ENCODE data around the gene SSRP1. TPM values are rescaled to one million over a fixed set of nuclear protein-coding genes. Genes with fewer than 3 reads are reported as not detected.

The SSRP1 gene
- total RNA-seq, 1 donor from 2014 or later: 54.0 TPM

DNA sequence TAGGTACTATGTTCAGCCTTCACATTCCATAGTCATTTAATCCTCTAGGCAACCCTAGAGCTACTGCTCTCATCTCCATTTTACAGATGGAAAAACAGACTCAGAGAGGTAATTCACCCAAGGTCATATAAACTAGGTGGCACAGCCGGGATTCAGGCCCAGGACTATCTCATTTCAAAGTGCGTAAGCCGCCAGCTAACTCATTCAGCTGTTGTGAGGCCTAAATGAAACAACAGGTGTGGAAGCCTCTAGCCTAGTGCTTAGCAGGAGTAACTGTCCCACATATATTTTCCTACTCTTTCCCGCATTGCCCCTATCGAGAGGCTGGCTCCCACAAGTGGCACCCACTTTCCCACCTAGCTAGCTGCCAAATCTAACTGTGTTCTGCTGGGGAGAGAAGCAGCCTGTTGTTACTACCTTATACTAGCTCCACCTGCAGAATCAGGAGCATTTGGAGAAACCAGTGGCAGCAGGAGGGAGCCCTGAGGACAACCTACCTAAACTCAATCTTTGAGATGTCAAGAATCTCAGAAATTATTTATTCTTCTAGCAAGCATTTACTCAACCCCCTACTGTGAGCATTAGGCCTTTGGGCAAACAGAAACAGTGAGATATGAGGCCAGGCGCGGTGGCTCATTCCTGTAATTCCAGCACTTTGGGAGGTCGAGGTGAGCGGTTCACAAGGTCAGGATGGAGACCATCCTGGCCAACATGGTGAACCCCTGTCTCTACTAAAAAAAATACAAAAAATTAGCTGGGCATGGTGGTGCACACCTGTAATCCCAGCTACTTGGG lies 24.4 kb upstream of the SSRP1 start:
- DNase-seq (ENCODE audit: low spot score): no peak

DNA sequence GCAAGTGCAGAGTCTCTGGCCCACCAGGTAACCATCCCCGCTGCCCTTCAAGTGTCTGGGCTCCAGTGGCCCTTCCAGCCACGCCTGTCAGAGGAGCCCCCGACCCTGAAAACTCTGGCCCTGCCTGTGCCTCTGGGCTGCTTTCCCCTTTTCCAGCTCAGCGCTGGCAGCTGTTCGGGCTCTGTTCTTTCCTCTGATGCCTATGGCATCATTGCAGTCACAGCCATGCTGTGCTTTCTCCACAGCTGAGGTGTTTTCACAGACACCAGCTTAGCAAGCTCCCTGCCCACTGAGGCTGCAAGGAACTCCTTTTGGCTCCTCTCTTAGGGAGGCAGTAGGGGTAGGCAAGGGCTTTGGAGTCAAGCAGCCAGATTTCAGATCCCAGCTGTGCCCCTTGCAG lies 23.7 kb upstream of the SSRP1 start:
- no peak for DNase-seq (ENCODE audit: low spot score)

DNA sequence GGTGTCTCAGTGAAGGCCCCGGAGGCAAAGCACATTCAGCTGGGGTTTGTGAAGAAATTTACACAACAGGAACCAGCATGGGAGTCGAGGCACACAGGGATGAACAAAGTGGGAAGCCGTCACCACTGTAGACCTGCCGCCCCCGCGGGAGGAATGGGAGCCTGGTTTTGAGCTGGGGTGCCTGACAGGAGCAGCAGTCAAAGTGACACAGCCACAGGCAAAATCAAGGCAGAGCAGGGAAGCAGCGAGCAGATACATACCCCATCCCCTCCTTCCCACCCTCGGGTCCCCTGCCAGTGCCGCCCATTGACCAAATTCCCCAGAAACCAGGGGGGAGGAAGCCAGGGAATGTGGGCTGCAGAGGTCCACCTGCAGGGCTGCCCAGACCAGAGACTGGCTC lies 23.3 kb upstream of the SSRP1 start:
- DNase-seq (ENCODE audit: low spot score): no peak

DNA sequence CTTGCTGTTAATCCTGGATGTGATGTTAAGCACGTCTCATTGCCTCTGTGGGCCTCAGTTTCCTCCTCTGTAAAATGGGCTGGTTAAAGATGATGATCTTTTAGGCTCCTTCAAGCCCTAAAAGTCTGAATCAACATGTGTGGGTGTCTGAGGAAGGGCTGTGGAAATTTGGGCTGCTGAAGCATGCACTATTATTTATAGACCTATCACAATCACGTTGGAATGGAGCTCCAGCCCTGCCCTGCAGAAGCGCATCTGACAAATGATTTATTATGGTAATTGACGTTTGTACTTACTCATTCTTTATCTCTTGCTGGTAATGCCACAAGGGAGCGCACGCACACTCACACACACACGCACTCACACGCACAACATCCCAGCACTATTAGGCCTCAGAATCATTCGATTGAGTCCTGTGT lies 22.9 kb upstream of the SSRP1 start:
- no peak for DNase-seq (ENCODE audit: low spot score)

DNA sequence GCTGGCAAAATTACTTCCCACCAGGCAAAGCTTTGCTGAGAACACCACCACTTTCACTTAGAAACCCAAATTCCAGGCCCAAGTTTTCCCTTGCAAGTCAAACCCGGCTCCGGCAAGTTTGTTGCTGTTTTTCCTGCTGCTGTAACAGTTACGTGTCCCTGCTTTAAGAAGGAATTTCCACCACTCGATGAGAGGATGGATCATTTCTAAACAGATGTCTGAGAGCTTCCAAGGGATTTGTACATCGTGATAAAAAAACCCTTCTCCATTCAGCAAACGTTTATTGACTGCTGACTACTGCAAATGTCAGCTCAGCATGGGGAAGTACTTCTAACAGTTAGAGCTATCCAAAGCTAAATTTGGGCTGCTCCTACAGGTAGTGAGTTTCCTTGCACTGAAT lies 22.2 kb upstream of the SSRP1 start:
- DNase-seq (ENCODE audit: low spot score): no peak

DNA sequence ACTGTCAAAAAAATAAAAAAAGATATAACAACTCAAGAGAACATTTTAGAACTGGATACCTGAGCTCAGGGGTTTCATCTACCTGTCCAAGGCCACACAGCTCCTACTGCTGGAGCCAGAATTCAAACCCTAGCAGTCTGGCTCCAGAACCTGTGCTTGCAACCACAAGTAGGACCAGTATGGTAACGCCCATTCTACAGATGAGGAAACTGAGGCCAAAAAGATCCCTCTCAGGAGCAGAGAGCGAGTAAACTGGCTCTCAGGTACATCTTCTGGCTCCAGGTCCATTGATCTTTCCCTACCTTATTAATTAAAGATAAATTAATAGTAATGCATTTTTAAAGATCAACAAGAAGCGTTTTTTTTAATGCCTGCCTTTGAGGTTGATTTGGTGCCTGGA lies 21.6 kb upstream of the SSRP1 start:
- no peak for DNase-seq (ENCODE audit: low spot score)

DNA sequence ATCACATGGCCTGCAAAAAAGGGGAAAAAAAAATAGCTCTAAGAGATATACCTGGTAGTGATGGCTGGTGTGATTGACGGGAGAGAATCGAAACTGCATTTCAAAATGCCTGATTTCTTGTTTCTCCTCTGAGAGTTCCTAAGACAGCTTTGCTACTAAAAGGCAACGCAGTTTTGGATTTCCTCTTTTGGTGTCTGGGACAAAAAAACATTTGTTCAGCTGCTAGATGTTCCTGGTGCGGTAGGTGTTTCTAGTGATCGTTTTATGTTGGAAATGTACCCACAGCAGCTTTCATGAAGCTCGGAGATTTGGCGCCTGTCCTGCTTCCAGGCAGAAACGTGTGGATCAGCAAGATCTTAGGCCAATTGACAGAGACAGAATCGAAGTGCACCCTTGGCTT lies 20.6 kb upstream of the SSRP1 start:
- no peak for DNase-seq (ENCODE audit: low spot score)

DNA sequence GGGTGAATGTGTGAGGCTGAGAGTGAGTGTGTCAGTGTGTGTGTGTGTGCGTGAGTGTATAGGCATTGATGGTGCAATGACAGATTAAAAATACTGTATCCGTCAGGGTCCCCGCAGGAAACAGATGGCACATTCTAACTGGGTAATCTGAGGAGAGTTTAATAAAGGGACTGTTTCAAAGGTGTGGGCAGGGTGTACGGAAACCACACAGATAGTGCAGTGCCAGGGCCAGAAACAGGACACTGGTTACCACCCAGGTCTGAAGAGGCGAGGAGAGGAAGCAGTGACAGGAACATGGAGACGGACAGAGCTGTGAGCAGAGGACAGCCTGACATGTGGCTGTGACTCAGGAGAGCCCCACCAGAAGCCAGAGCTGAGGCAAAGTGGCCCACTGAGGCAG lies 19.0 kb upstream of the SSRP1 start:
- no peak for DNase-seq (ENCODE audit: low spot score)

DNA sequence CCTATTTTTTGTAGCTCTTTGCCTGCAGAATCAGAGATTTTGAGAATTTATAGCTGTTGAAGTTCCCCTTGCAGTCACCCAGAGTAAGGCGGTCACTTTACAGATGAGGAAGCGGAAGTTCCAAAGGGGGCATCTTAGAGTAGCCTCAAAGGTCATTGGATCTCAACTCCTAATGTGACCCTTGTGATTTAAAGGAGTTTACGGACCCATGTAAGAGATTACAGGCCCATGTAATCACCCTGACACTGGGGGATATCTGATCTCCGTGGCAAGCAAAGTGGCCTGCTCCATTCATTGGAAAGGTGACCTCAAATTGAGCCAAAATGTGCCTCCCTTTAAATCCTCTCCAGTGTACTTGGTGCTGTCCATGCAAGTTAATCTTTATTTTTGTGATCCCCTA lies 18.2 kb upstream of the SSRP1 start:
- no peak for DNase-seq (ENCODE audit: low spot score)

DNA sequence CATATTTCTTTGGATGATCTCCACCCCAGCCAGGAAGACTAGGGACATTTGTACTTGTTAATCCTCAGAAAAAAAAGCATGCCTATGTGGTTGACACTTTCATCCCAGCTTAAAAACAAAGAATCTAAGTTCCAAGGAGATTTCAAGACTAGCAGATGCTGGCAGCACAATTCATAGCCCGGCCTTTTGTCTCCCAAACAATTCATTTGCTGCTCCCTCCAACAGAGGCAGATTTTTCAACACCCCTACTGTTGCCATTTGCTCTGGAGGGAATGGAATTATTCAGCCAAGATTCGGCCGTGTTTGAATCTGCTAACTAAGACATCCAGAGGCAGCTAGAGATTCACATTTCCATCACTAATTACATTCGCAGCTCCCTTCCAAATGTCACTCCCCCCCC lies 17.8 kb upstream of the SSRP1 start:
- no peak for DNase-seq (ENCODE audit: low spot score)

DNA sequence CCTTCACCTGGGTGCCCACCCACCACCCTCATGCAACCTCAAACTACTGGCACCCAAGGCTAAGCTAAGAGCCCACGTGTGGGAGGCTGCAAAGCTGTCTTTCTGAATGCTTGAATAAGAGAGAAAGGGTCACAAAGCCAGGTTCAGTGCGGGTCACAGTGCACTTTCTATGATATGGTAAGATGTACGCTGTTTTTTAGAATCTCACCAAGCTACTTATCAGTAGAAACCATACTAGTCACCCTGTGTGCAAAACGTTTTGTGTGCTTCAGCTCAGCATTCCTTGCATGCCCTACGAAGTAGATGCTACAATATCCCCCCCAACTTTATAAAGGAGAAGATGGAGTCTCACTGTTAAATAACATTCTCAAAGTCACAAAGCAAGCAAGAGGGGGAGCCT lies 17.3 kb upstream of the SSRP1 start:
- no peak for DNase-seq (ENCODE audit: low spot score)

DNA sequence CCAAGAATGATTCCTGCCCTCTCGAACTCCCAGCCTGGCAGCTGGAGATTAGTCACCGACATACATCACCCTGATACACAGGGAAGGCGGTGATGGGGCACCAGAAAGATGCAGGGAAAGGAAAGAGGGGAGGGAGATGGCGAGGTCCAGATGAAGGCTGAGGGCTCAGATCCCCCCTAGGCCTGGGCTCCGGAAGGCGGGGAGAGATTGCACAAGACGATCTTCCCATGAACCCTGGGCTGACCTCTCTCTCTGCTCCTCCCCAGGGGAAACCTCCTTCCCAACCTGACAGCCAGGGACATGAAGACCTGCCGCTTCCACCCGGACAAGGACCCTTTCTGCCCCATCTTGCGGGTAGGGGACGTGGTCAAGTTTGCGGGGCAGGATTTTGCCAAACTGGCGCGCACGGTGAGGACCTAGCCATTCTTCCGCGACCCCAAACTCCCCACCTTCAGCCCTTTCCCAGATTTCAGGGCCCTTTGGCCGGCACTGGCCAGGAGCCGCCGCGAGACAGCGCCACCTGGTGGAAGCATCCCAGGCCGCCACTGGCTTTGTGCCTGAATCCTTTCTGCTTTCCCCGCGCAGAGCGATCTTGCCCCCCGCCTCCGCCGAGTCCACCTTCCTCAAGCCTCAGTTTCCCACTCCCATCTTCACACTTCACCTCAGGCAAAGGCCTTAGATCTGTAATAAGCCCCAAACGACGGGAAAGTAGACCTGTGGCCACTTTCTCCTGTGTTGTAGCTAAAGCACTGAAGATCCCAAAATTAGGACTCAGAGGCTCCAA lies 14.0 kb upstream of the SSRP1 start:
- DNase-seq (ENCODE audit: low spot score): no peak

DNA sequence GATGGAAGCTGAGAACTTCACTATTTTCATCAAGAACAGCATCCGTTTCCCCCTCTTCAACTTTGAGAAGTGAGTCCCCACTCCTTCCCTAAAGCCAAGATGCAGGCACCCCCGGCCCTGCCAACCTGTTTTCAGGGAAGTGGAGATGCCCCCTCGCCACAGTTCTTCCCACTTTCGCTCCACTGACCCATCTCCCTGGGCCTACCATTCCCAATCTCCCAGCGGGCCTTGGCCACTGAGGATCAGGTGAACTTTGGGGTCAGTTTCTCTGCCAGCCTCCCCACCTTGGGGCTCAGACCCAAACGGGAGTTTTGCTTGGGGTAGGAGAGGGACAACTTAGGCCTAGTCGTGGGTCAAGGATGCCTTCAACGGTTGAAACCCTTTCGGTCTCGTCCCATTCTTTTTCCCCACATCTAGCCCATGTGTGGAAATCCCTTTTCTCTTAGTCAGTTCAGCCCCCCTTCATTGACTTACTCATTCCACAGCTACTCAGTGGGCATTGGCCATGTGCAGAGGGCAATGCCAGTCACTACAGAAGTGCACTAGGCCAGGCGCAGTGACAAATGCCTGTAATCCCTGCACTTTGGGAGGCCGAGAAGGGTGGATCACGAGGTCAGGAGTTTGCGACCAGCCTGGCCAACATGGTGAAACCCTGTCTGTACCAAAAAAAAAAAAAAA lies 13.1 kb upstream of the SSRP1 start:
- no peak for DNase-seq (ENCODE audit: low spot score)

DNA sequence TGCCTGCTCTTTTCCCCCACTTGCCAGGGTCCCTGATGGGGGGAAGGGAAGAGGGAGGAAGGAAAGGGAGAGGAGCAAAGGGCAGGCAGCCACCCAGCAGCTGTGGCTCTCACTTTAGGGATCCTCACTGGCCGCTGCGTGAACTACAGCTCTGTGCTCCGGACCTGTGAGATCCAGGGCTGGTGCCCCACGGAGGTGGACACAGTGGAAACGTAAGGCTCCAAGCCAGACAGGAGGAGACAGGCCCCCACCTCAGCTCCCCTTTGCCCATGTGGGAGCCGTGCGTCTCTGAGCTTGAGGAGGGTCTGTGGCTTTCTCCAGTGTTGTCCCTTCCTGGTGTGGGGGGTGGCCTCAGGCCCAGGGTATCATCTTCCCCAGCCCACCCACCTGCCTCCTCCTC lies 12.4 kb upstream of the SSRP1 start:
- DNase-seq (ENCODE audit: low spot score): no peak

DNA sequence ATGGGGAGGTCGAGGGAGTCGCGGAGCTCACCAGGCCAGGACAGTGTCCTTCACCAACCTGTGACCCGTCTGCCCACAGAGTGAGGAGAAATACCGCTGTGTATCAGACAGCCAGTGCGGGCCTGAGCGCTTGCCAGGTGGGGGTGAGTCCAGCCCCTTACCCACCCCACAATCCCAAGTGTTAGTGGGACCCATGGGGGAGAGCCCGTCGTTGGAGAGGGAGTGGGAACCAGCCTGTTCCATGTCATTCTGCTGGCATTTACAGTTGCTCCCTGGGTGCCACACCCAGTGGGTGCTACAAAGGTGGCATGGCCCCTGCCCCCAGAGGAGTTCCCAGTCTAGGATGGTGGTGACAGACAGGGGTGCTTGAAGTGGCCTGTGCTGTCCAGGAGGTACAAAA lies 11.6 kb upstream of the SSRP1 start:
- no peak for DNase-seq (ENCODE audit: low spot score)

DNA sequence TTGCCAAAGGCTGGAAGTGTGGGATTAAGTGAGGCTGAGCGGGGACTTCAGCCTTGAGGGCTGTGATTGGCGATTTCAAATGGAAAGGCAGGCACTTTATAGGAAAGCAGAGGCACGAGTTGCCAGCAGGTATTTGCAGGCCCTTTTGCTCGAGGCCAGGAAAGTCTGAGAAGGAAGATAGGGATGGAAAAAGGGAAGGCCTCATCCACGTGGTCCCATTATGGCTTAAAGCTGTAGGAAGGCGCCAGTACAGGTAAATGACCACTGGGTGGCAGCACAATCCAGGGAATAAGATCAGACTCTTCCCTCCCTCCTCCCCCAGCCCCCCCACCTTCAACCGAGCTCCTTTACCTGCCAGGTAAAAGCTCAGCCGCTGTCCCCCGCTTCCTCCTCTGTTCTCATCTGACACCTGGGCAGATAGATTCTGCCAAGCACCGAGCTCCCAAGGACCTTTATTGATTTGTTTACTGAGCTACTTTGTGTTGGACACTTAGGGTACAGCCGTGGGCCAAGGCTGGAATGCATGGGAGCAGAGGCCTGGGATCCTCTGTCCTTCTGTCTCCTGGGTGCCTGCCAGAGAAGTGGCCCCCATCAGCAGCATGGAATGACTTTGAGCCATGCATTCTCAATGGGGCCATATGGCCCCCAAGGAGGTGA lies 10.0 kb upstream of the SSRP1 start:
- no peak for DNase-seq (ENCODE audit: low spot score)

DNA sequence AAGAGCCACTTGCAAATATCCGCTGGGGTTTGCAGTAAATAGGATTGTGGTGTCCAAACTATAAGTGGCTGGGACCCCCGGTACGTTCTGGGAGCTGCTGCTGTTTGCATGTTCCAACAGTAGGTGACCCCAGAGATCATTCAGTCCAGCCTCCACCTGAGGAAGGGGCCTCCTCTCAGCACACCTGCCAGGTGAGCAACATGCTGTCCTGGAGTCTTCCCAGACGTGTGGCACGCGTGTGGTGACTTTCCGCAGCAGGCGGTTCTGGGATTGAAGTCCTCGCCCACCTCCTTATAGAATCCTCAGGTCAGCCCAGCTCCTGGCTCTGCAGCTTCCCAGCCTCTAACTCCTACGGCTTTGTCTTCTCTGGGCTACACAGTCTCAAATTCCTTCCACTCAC lies 9.1 kb upstream of the SSRP1 start:
- DNase-seq (ENCODE audit: low spot score): no peak

DNA sequence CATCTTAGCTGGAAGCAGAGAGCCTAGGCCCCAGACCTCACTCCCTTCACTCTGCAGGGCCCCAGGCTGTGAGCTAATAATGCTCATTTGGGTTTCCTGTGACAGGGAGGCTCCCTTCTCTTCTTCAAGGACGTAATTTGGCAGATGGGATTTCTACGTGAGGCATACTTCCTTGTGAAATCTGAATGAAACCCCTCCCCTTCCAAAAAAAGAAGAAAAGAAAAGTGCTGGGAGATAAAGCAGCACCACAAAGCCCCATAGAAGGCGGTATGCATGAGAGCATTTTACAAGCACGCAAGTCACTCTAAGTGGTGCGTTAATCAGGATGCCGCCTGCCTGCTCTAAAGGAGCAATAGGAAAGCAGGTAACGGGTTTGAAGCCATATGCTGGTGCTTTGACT lies 8.1 kb upstream of the SSRP1 start:
- DNase-seq (ENCODE audit: low spot score): no peak

DNA sequence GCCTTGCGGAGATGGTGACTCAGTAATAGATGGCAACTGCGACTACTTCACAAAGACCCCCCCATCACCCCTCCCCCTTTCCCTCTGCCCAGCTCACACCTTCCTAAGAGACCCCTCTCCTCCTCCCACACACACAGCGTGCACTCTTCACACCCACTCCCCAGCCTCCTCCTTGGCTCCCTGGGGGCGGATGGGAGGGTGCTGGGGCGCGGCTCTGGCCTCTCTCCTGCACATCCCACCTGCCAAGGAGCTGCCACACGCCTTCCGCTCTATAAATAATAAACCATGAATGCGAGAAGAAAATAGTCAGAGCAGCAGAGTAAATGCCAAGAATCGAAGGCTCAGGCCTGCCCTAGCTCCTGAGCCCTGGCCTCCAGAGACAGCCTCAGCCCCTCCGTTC lies 7.0 kb upstream of the SSRP1 start:
- DNase-seq (ENCODE audit: low spot score): no peak

DNA sequence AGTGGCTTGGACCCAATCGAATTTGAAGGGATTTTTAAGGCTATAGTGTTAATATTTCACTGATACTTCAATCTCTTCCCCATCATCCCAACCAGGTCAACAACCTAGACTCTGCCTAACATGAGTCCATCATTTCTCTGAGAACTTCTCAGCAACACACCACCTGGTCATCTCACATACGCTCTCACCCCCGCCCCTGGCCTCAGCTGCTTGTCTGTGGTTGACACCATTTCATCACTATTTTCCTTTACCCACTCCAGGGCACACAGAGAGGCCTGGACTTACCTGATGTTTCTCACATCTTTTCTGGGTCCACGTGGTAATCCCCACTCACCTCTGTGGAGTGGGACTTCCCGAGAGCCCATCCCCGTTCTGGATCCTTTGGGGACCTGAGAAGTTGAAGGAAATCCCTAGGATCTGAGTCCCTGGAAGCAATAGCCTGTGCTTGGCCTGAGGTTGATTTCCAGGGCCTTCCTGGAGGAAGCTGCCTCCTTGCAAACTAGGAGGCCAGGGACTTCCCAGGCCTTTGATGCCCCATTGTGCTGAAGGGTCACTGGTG lies 5.6 kb upstream of the SSRP1 start:
- no peak for DNase-seq (ENCODE audit: low spot score)

DNA sequence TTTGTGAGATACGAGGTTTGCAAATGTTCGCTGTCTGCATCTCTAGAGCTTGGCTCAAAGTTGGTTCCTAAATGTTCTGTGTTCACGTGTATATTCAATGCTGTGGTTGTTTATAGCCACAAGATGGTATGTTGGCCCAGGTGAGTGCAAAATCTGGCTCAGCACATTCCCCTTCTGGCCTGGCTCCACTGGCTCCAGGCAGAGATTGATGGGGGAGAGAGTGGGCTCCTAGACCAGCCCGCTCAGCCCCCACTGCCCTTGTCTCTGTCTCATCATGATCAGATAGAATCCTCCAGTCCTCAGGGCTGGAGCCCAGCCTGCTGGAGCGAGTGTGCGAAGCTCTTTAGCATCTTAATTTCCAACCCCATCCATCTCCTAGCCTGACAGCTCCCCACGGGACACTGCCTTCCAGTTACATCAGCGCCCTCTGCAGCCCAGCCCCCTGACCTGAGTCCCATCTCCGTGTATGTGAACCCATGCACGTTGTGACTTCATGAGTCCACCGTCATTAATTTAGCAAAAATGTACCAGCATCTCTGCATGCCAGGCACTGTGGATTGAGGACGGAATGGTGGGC lies 4.4 kb upstream of the SSRP1 start:
- no peak for DNase-seq (ENCODE audit: low spot score)

Measured in mesenteric fat pad (tissue), 1 donor.